HL-60 (cell line): ENCODE measurements around the gene BIN2.

ENCODE experiments used
- CTCF ChIP-seq: IDR thresholded peaks from one replicate; pipeline ENCODE4 v1.5.1; 2011; ENCODE audit warnings: low read length, control low read depth, inconsistent platforms; ENCODE audit not compliant: insufficient read depth
- POLR2AphosphoS5 ChIP-seq: IDR thresholded peaks from 2 replicates; pipeline ENCODE4 v1.6.1; 2012; ENCODE audit warnings: low read depth
- REST ChIP-seq: IDR thresholded peaks from 2 replicates; pipeline ENCODE4 v1.6.1; 2012; ENCODE audit warnings: low read depth; ENCODE audit not compliant: insufficient replicate concordance

- no peak for TF ChIP-seq REST
- TF ChIP-seq CTCF = no peak
- TF ChIP-seq POLR2AphosphoS5 = no peak
Measured at GRCh38 chr12:51361161-51362016, 37.4 kb upstream of the BIN2 start.
